ENCODE results near the gene KRTAP4-1. TPM values are rescaled to one million over a fixed set of nuclear protein-coding genes. Genes with fewer than 3 reads are reported as not detected.

Gene KRTAP4-1
- total and polyA plus RNA-seq, 12 donors, result not detected

Other genes starting within 250 kb of the KRTAP4-1 start
Only the 30 nearest of the 41 such genes appear.
- gene KRTAP1-5, start 157.7 kb downstream of the KRTAP4-1 start, total RNA-seq, result not detected
- not detected for gene KRTAP1-5, start 157.7 kb downstream of the KRTAP4-1 start, polyA plus RNA-seq
- not detected for gene KRTAP1-4, start 154.7 kb downstream of the KRTAP4-1 start, total RNA-seq
- gene KRTAP1-4, start 154.7 kb downstream of the KRTAP4-1 start, polyA plus RNA-seq, result not detected
- not detected for gene KRTAP1-3, start 150.0 kb downstream of the KRTAP4-1 start, total RNA-seq
- gene KRTAP1-3, start 150.0 kb downstream of the KRTAP4-1 start, polyA plus RNA-seq, result not detected
- gene KRTAP1-1, start 143.5 kb downstream of the KRTAP4-1 start, total RNA-seq, result not detected
- gene KRTAP1-1, start 143.5 kb downstream of the KRTAP4-1 start, polyA plus RNA-seq, result not detected
- gene KRTAP2-1, start 137.6 kb downstream of the KRTAP4-1 start, total RNA-seq, result not detected
- gene KRTAP2-1, start 137.6 kb downstream of the KRTAP4-1 start, polyA plus RNA-seq, result not detected
- gene KRTAP2-2, start 129.7 kb downstream of the KRTAP4-1 start, total RNA-seq, result not detected
- gene KRTAP2-2, start 129.7 kb downstream of the KRTAP4-1 start, polyA plus RNA-seq, result not detected
- not detected for gene KRTAP2-3, start 124.8 kb downstream of the KRTAP4-1 start, total RNA-seq
- gene KRTAP2-3, start 124.8 kb downstream of the KRTAP4-1 start, polyA plus RNA-seq, result not detected
- not detected for gene KRTAP2-4, start 119.0 kb downstream of the KRTAP4-1 start, total RNA-seq
- gene KRTAP2-4, start 119.0 kb downstream of the KRTAP4-1 start, polyA plus RNA-seq, result not detected
- not detected for gene KRTAP4-7, start 100.8 kb downstream of the KRTAP4-1 start, total RNA-seq
- not detected for gene KRTAP4-7, start 100.8 kb downstream of the KRTAP4-1 start, polyA plus RNA-seq
- not detected for gene KRTAP4-8, start 86.8 kb downstream of the KRTAP4-1 start, total RNA-seq
- gene KRTAP4-8, start 86.8 kb downstream of the KRTAP4-1 start, polyA plus RNA-seq, result not detected
- gene KRTAP4-16, start 82.7 kb downstream of the KRTAP4-1 start, total RNA-seq, result not detected
- gene KRTAP4-16, start 82.7 kb downstream of the KRTAP4-1 start, polyA plus RNA-seq, result not detected
- gene KRTAP4-9, start 79.5 kb downstream of the KRTAP4-1 start, total RNA-seq, result not detected
- not detected for gene KRTAP4-9, start 79.5 kb downstream of the KRTAP4-1 start, polyA plus RNA-seq
- gene KRTAP4-11, start 66.5 kb downstream of the KRTAP4-1 start, total RNA-seq, result not detected
- gene KRTAP4-11, start 66.5 kb downstream of the KRTAP4-1 start, polyA plus RNA-seq, result not detected
- not detected for gene KRTAP4-12, start 60.7 kb downstream of the KRTAP4-1 start, total RNA-seq
- not detected for gene KRTAP4-12, start 60.7 kb downstream of the KRTAP4-1 start, polyA plus RNA-seq
- not detected for gene KRTAP4-6, start 44.4 kb downstream of the KRTAP4-1 start, total RNA-seq
- gene KRTAP4-6, start 44.4 kb downstream of the KRTAP4-1 start, polyA plus RNA-seq, result not detected
- gene KRTAP4-5, start 35.1 kb downstream of the KRTAP4-1 start, total RNA-seq, result not detected
- gene KRTAP4-5, start 35.1 kb downstream of the KRTAP4-1 start, polyA plus RNA-seq, result not detected
- gene KRTAP4-4, start 24.2 kb downstream of the KRTAP4-1 start, total RNA-seq, result not detected
- not detected for gene KRTAP4-4, start 24.2 kb downstream of the KRTAP4-1 start, polyA plus RNA-seq
- gene KRTAP4-3, start 16.7 kb downstream of the KRTAP4-1 start, total RNA-seq, result not detected
- not detected for gene KRTAP4-3, start 16.7 kb downstream of the KRTAP4-1 start, polyA plus RNA-seq
- gene KRTAP4-2, start 6.7 kb downstream of the KRTAP4-1 start, total RNA-seq, result not detected
- gene KRTAP4-2, start 6.7 kb downstream of the KRTAP4-1 start, polyA plus RNA-seq, result not detected
- not detected for gene KRTAP9-1, start 5.0 kb upstream of the KRTAP4-1 start, total RNA-seq
- not detected for gene KRTAP9-1, start 5.0 kb upstream of the KRTAP4-1 start, polyA plus RNA-seq
- gene KRTAP9-2, start 41.7 kb upstream of the KRTAP4-1 start, total RNA-seq, result not detected
- not detected for gene KRTAP9-2, start 41.7 kb upstream of the KRTAP4-1 start, polyA plus RNA-seq
- not detected for gene KRTAP9-3, start 47.5 kb upstream of the KRTAP4-1 start, total RNA-seq
- gene KRTAP9-3, start 47.5 kb upstream of the KRTAP4-1 start, polyA plus RNA-seq, result not detected
- gene KRTAP9-8, start 53.1 kb upstream of the KRTAP4-1 start, total RNA-seq, result not detected
- gene KRTAP9-8, start 53.1 kb upstream of the KRTAP4-1 start, polyA plus RNA-seq, result not detected
- gene KRTAP9-4, start 64.8 kb upstream of the KRTAP4-1 start, total RNA-seq, result not detected
- gene KRTAP9-4, start 64.8 kb upstream of the KRTAP4-1 start, polyA plus RNA-seq, result not detected
- gene KRTAP9-9, start 70.5 kb upstream of the KRTAP4-1 start, total RNA-seq, result not detected
- gene KRTAP9-9, start 70.5 kb upstream of the KRTAP4-1 start, polyA plus RNA-seq, result not detected
- not detected for gene KRTAP9-6, start 80.5 kb upstream of the KRTAP4-1 start, total RNA-seq
- not detected for gene KRTAP9-6, start 80.5 kb upstream of the KRTAP4-1 start, polyA plus RNA-seq
- not detected for gene KRTAP9-7, start 90.8 kb upstream of the KRTAP4-1 start, total RNA-seq
- gene KRTAP9-7, start 90.8 kb upstream of the KRTAP4-1 start, polyA plus RNA-seq, result not detected
- not detected for gene KRTAP29-1, start 117.9 kb upstream of the KRTAP4-1 start, total RNA-seq
- gene KRTAP29-1, start 117.9 kb upstream of the KRTAP4-1 start, polyA plus RNA-seq, result not detected
- not detected for gene KRTAP16-1, start 124.4 kb upstream of the KRTAP4-1 start, total RNA-seq
- gene KRTAP16-1, start 124.4 kb upstream of the KRTAP4-1 start, polyA plus RNA-seq, result not detected
- not detected for gene KRTAP17-1, start 130.8 kb upstream of the KRTAP4-1 start, total RNA-seq
- gene KRTAP17-1, start 130.8 kb upstream of the KRTAP4-1 start, polyA plus RNA-seq, result not detected

Measured in heart right ventricle (tissue), 12 donors.